Natural killer cell (primary cell): ENCODE measurements around the gene SCART1. TPM values are rescaled to one million over a fixed set of nuclear protein-coding genes. Genes with fewer than 3 reads are reported as not detected.
"Not testable (repeated sequence)": the region's sequence is repeated elsewhere in the genome, so short reads cannot be mapped to it uniquely, and the experiment has no call there.

Experiments used
- ATAC-seq, 3 donors: fragments of 150-1000 bp in 2 of 3; fragments of 200-7000 bp in 1 of 3; cut with Tn5 transposase; 1 replicate in 1 of 3; 2 replicates in 2 of 3; pipeline ENCODE4 v1.10.0; 2021; ENCODE audit warnings: mild to moderate bottlenecking in 2 of 3, moderate library complexity in 2 of 3
- DNase-seq, 2 donors: peaks; one replicate each; pipeline versions ENCODE4 v3.0.0 to v3.0.0-alpha.2; 2013 to 2021; ENCODE audit warnings: mixed read lengths in 1 of 2
- H3K27ac ChIP-seq: one replicate; pipeline ENCODE4 v1.5.1; 2013; ENCODE audit warnings: mild to moderate bottlenecking, low read length
- H3K27me3 ChIP-seq: one replicate; pipeline ENCODE4 v1.6.1; 2013; ENCODE audit warnings: low read length; ENCODE audit not compliant: control insufficient read depth, insufficient read depth
- H3K36me3 ChIP-seq: one replicate; pipeline ENCODE4 v1.6.1; 2013; ENCODE audit warnings: low read length; ENCODE audit not compliant: control insufficient read depth, insufficient read depth
- H3K4me1 ChIP-seq: one replicate; pipeline ENCODE4 v1.6.1; 2013; ENCODE audit warnings: low read length; ENCODE audit not compliant: control insufficient read depth, insufficient read depth
- H3K4me3 ChIP-seq: one replicate; pipeline ENCODE4 v1.5.1; 2013; ENCODE audit warnings: low read length
- H3K9me3 ChIP-seq: one replicate; pipeline ENCODE4 v1.6.1; 2013; ENCODE audit warnings: low read length; ENCODE audit not compliant: control insufficient read depth, insufficient read depth
- H3K27ac Mint-ChIP-seq, 2 donors: one replicate each; pipeline ENCODE4 v1.8.0; 2022; ENCODE audit warnings: mild to moderate bottlenecking in 2 of 2, mixed read lengths in 2 of 2, moderate library complexity in 1 of 2
- H3K27me3 Mint-ChIP-seq, 2 donors: one replicate each; pipeline ENCODE4 v1.8.0; 2022; ENCODE audit warnings: low read depth in 2 of 2, mixed read lengths in 2 of 2
- H3K36me3 Mint-ChIP-seq: one replicate; pipeline ENCODE4 v1.8.0; 2022; ENCODE audit warnings: mixed read lengths
- H3K4me1 Mint-ChIP-seq, 2 donors: one replicate each; pipeline ENCODE4 v1.8.0; 2022; ENCODE audit warnings: mixed read lengths in 2 of 2
- H3K4me3 Mint-ChIP-seq: one replicate; pipeline ENCODE4 v1.8.0; 2022; ENCODE audit warnings: mild to moderate bottlenecking, moderate library complexity, mixed read lengths
- H3K9me3 Mint-ChIP-seq, 2 donors: one replicate each; pipeline ENCODE4 v1.8.0; 2022; ENCODE audit warnings: mixed read lengths in 2 of 2
- WGBS: methylation state at CpG from one replicate; pipeline ENCODE4 v1.1.7; 2013; ENCODE audit warnings: missing lambda C conversion rate; ENCODE audit not compliant: insufficient coverage; 5-methylcytosine and 5-hydroxymethylcytosine counted together
- intact Hi-C: fragments of 100-400 bp; cut with micrococcal nuclease; formaldehyde crosslinking; loops from one replicate; pipeline ENCODE4 v1.14.2; 2022
- total RNA-seq, 4 donors: library from RNA; stranded (reverse); fragments of 120-200 nt in 1 of 4; gene quantifications; one replicate each; pipeline versions ENCODE4 v1.2.3 to v1.2.4, GENCODE V29; 2013 to 2022
- TF ChIP-seq, protein P1 (sequence below): fragments of 200-600 bp; IDR thresholded peaks from one replicate; pipeline ENCODE4 v1.8.0; 2022; ENCODE audit warnings: antibody characterized with exemption

The SCART1 gene
- total RNA-seq, 3 donors from 2014 or later (not counting 1 experiment from before 2014, with no cell fraction given): 8.6 to 13.8 (median 9.9) TPM

DNA sequence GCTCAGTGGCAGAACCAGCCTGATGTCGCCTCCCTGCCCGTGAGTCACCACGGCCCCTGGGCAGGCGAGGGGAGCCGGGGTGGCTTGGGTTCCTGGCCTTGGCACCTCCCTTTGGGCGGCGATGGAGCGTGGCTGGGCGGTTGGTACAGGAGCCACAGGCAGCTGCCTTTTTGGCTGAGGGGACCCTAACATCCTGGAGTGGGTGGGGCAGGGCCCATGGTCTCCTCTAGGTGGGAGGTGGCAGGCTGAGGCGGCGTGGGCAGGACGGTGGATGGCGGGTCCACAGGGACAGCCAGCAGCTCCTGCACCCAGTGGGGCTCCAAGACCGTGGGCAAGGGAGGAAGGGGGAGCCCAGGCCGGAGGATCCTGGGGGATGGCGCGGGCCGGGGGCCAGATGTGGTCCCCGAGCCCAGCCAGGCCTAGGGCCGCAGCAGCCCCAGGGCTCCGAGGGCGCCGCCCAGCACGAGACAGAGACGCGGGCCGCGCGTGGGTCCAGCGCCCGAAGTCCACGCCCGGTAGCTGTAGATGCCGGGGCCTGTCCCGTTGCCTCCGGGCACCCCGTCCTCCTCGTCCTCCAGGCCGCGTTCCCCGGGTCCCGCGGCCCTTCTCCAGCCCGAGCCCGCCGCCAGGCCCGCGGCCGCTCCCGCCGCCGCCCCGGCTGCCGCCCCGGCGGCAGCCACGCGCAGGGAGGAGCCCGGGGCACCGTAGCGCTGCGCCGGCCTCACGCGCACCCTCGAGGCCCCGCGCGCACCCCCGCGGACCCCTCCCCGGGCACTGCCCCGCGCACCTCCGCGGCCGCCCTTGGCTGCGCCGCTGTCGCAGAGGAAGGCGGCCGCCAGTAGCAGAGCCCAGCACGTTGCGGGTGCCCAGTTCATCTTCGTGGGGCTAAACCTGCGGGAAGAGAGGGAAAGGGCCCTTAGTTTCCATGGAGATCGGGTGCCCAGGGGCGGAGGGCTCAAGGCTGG lies 30.7 kb upstream of the SCART1 start:
- peaks cover 3% of the 10 kb centered on the region for H3K36me3 ChIP-seq
- DNase-seq (no peak), ATAC-seq (peak; percentile 28 to 59 (median 46))
- TF ChIP-seq, protein P1, sequence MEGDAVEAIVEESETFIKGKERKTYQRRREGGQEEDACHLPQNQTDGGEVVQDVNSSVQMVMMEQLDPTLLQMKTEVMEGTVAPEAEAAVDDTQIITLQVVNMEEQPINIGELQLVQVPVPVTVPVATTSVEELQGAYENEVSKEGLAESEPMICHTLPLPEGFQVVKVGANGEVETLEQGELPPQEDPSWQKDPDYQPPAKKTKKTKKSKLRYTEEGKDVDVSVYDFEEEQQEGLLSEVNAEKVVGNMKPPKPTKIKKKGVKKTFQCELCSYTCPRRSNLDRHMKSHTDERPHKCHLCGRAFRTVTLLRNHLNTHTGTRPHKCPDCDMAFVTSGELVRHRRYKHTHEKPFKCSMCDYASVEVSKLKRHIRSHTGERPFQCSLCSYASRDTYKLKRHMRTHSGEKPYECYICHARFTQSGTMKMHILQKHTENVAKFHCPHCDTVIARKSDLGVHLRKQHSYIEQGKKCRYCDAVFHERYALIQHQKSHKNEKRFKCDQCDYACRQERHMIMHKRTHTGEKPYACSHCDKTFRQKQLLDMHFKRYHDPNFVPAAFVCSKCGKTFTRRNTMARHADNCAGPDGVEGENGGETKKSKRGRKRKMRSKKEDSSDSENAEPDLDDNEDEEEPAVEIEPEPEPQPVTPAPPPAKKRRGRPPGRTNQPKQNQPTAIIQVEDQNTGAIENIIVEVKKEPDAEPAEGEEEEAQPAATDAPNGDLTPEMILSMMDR: no peak
- Mint-ChIP-seq H3K4me1 (peaks cover 0 to 16% of the 10 kb centered on the region in 2 donors), H3K36me3 (no peaks in the 10 kb centered on the region), H3K27ac (no peak overlapping the region), H3K27me3 (no peaks in the 10 kb centered on the region), H3K9me3 (no peaks in the 10 kb centered on the region), H3K4me3 (peak overlapping the region; percentile 62)
- peaks cover 3% of the 10 kb centered on the region for H3K4me1 ChIP-seq
- no peak overlapping the region for H3K4me3 ChIP-seq
- no peaks in the 10 kb centered on the region for H3K27me3 ChIP-seq
- no peak overlapping the region for H3K27ac ChIP-seq
- intact Hi-C loops: no loop called here
- 19% methylated on average over 87 of the region's 88 CpGs for WGBS
- H3K9me3 ChIP-seq: no peaks in the 10 kb centered on the region

DNA sequence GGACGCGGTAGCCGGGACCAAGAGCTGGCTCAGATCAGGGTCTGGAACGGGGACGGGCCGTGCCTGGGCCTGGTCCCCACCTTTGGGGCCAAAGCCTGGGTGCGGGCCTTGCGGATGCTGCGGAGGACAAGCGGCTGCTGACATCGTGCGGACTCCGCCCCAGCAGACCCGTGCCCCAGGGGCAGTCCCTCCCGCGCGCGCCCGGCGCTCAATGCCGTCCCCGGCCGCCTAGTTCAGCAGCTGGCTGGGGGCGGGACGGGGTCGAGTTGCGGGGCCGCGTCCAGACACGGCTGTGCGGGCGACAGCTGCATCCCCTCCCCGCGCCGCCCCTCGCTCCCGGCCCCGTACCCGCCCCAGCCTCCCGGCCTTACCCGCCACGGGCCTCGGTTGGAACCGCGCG lies 29.6 kb upstream of the SCART1 start:
- H3K27me3 Mint-ChIP-seq, H3K4me1 ChIP-seq, H3K27ac Mint-ChIP-seq, H3K9me3 ChIP-seq, H3K36me3 Mint-ChIP-seq, H3K9me3 Mint-ChIP-seq, intact Hi-C loops, H3K27me3 ChIP-seq, H3K36me3 ChIP-seq, H3K4me3 ChIP-seq, DNase-seq, H3K27ac ChIP-seq, H3K4me3 Mint-ChIP-seq: not testable (repeated sequence)
- ATAC-seq: peak in 1 of 3 donors; percentile 48
- WGBS: no CpG with 5 or more reads among the region's 46 CpGs
- peaks cover 0 to 16% of the 10 kb centered on the region in 2 donors for H3K4me1 Mint-ChIP-seq

DNA sequence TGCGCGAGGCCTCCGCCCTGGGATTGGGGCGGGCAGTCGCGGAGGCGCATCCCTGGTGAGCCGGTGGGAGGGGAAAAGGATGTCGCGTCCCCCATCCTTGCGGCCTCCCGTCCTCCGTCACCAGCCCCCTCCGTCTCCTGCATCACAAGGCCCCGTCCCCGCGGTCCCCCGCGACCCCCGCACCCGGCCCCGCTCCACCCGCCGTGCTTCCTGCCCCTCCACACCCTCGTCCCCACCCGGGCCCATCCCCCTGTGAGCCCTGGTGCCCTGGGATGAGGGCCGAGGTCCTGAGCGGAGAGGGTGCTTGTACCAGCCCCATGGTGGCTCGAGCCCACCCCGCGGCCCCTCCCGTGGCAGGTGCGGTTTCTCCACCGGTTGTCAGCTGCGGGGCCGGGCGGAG lies 29.1 kb upstream of the SCART1 start, which contains the start of gene SPRN:
TSS of gene SPRN (minus strand) at position 25 of the 400 bp plus-strand sequence. CDS start 944 bp downstream, outside the sequence.
- H3K4me1 Mint-ChIP-seq: peaks cover 0 to 11% of the 10 kb centered on the region in 2 donors
- H3K4me3 ChIP-seq: not testable (repeated sequence)

DNA sequence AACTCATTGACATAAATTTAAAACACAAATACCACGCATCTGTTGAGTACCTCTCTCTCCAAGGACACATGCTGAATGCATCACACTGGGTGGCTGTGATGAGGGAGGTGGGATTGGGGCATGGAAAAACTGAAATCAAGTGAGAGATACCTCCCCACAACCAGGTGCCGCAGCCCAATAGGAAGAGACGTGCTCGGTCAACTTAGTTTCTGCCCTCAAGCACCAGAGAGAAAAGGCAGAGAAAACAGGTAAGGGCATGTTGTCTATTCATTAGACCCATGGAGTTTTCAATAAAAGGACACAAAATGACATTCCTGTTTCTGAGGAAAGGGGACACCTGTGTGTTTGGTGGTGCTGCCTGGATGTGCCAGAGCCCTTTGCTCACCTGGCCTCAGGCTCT lies 24.2 kb upstream of the SCART1 start:
- H3K27ac Mint-ChIP-seq, H3K36me3 ChIP-seq, H3K9me3 ChIP-seq, H3K27me3 Mint-ChIP-seq, H3K9me3 Mint-ChIP-seq, intact Hi-C loops, H3K27ac ChIP-seq, H3K4me3 Mint-ChIP-seq, ATAC-seq, DNase-seq, H3K4me1 ChIP-seq, H3K36me3 Mint-ChIP-seq, H3K27me3 ChIP-seq, H3K4me1 Mint-ChIP-seq, H3K4me3 ChIP-seq: not testable (repeated sequence)
- 86% methylated on average over 2 of the region's 4 CpGs for WGBS

More for the DNA sequence above, 29.1 kb upstream of the SCART1 start, which contains the start of gene SPRN:
- H3K9me3 Mint-ChIP-seq, DNase-seq, H3K27ac Mint-ChIP-seq, intact Hi-C loops, H3K4me1 ChIP-seq, H3K36me3 ChIP-seq, H3K27ac ChIP-seq, H3K36me3 Mint-ChIP-seq, H3K27me3 ChIP-seq, H3K9me3 ChIP-seq, H3K27me3 Mint-ChIP-seq: not testable (repeated sequence)
- no CpG with 5 or more reads among the region's 37 CpGs for WGBS
- peak within 1 kb of the TSS; percentile 62 for H3K4me3 Mint-ChIP-seq
- peak in 1 of 3 donors; percentile 20 for ATAC-seq

DNA sequence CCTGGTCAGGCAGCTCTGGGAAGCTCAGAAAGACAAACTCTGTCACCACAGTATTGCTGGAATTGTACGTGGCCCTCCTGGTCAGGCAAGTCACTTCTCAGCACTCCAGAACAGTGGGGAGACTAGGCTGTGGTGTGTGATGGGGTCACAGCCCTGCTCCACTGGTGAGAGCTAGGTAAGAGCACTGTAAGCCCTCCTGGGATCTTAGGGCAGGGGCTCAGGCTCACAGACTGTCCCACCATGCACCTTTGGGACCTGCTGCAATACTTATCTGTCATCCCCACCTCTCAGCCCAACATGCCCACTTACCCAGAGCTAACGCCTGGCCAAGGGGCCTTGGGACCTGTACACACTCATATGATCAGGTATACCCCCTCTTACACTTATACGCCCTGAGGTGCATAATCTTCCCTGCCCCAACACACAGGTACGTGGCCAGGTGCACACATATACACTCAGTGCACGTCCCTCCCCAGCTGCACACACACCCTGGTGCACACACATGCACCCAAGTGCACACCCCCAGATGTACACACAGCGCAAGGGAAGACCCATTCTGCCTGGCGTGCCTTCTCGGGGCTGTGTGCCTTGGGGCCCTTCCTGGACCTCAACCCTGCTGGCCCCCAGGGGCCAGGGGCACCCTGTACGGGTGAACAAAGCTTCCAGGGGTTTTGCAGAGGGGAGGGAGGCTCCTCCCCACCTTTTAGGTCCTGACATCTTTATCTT lies 21.7 kb upstream of the SCART1 start:
- 81% methylated on average over 3 of the region's 9 CpGs for WGBS
- H3K9me3 ChIP-seq, H3K27ac Mint-ChIP-seq, H3K27me3 ChIP-seq, H3K4me1 Mint-ChIP-seq, H3K27ac ChIP-seq, H3K4me3 ChIP-seq, H3K4me3 Mint-ChIP-seq, H3K27me3 Mint-ChIP-seq, intact Hi-C loops, H3K36me3 Mint-ChIP-seq, DNase-seq, H3K36me3 ChIP-seq, H3K4me1 ChIP-seq, H3K9me3 Mint-ChIP-seq: not testable (repeated sequence)
- peak in 1 of 3 donors; percentile 48 for ATAC-seq

DNA sequence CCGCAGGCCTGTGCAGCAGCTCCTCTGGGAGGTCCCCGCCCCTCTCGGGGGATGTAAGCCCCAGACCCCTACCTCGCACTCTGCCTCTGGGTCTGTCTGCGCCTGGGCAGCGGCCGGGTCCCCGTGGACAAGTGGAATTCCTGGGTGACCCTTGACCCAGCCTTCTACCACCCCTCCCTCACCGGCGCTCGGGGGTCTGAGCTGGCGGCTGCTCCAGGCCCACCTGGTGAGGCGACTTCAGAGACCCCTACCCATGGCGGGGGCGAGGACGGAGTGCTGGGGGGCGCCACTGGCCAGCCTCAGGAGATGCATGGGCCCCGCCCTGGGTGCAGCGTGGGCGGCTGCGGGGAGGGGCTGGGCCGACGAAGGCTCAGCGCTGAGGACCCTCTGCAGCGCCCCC lies 21.0 kb upstream of the SCART1 start:
- DNase-seq, H3K4me3 ChIP-seq, H3K27ac Mint-ChIP-seq, H3K9me3 ChIP-seq, H3K36me3 Mint-ChIP-seq, H3K4me3 Mint-ChIP-seq, H3K4me1 Mint-ChIP-seq, H3K4me1 ChIP-seq, H3K27ac ChIP-seq, H3K9me3 Mint-ChIP-seq, H3K27me3 ChIP-seq, intact Hi-C loops, H3K36me3 ChIP-seq, H3K27me3 Mint-ChIP-seq: not testable (repeated sequence)
- no CpG with 5 or more reads among the region's 25 CpGs for WGBS
- peak in 1 of 3 donors; percentile 41 for ATAC-seq
